HG03457 (cell line): ENCODE data around the gene RASGEF1C.
"Not testable (repeated sequence)": the region's sequence is repeated elsewhere in the genome, so short reads cannot be mapped to it uniquely, and the experiment has no call there.

Experiments used
- ATAC-seq: cut with Tn5 transposase; IDR thresholded peaks from one replicate; pipeline ENCODE4 v1.9.1; 2021; ENCODE audit warnings: moderate number of reproducible peaks; ENCODE audit not compliant: unreplicated experiment

RASGEF1C gene

GRCh38 chr5:180124662-180125061 lies 84.3 kb downstream of the RASGEF1C start:
- ATAC-seq = not testable (repeated sequence)

GRCh38 chr5:180122875-180123274 lies 86.1 kb downstream of the RASGEF1C start:
- no peak for ATAC-seq

- no peak for ATAC-seq
Measured at GRCh38 chr5:180121826-180122413, 87.1 kb downstream of the RASGEF1C start.

- ATAC-seq = no peak
Measured at GRCh38 chr5:180120237-180121101, 88.5 kb downstream of the RASGEF1C start.

- ATAC-seq = no peak
Measured at GRCh38 chr5:180119903-180120236, 89.1 kb downstream of the RASGEF1C start.

- ATAC-seq = no peak
Measured at GRCh38 chr5:180119031-180119902, 89.7 kb downstream of the RASGEF1C start.

GRCh38 chr5:180118391-180118791 lies 90.6 kb downstream of the RASGEF1C start:
- ATAC-seq = no peak

GRCh38 chr5:180117000-180117725 lies 91.8 kb downstream of the RASGEF1C start:
- no peak for ATAC-seq

GRCh38 chr5:180116077-180116999 lies 92.7 kb downstream of the RASGEF1C start:
- ATAC-seq = no peak

GRCh38 chr5:180115326-180116076 lies 93.5 kb downstream of the RASGEF1C start:
- ATAC-seq = no peak

GRCh38 chr5:180114304-180115003 lies 94.6 kb downstream of the RASGEF1C start:
- no peak for ATAC-seq

GRCh38 chr5:180113660-180114303 lies 95.2 kb downstream of the RASGEF1C start:
- no peak for ATAC-seq

GRCh38 chr5:180112181-180112861 lies 96.7 kb downstream of the RASGEF1C start:
- no peak for ATAC-seq

- no peak for ATAC-seq
Measured at GRCh38 chr5:180111273-180112002, 97.6 kb downstream of the RASGEF1C start.

- ATAC-seq = no peak
Measured at GRCh38 chr5:180109920-180110319, 99.1 kb downstream of the RASGEF1C start.

- no peak for ATAC-seq
Measured at GRCh38 chr5:180107005-180107404, 102.0 kb downstream of the RASGEF1C start.

GRCh38 chr5:180105827-180106312 lies 103.1 kb downstream of the RASGEF1C start:
- ATAC-seq = no peak
